ENCODE results near the gene GLIS1.

Gene GLIS1

GRCh38 chr1:53678938-53679825 lies 59.8 kb downstream of the GLIS1 start:
- DNase-seq (ENCODE audit: low read depth in 2 of 2) = no peak

GRCh38 chr1:53678507-53678906 lies 60.5 kb downstream of the GLIS1 start:
- DNase-seq (ENCODE audit: low read depth in 2 of 2) = no peak

- no peak for DNase-seq (ENCODE audit: low read depth in 2 of 2)
Observed at GRCh38 chr1:53678046-53678445, 60.9 kb downstream of the GLIS1 start.

- no peak for DNase-seq (ENCODE audit: low read depth in 2 of 2)
Observed at GRCh38 chr1:53677486-53677885, 61.5 kb downstream of the GLIS1 start.

- no peak for DNase-seq (ENCODE audit: low read depth in 2 of 2)
Observed at GRCh38 chr1:53672785-53673184, 66.2 kb downstream of the GLIS1 start.

GRCh38 chr1:53672243-53672642 lies 66.7 kb downstream of the GLIS1 start:
- no peak for DNase-seq (ENCODE audit: low read depth in 2 of 2)

GRCh38 chr1:53669621-53670191 lies 69.3 kb downstream of the GLIS1 start:
- no peak for DNase-seq (ENCODE audit: low read depth in 2 of 2)

- DNase-seq (ENCODE audit: low read depth in 2 of 2) = no peak
Observed at GRCh38 chr1:53666566-53666965, 72.4 kb downstream of the GLIS1 start.

- DNase-seq (ENCODE audit: low read depth in 2 of 2) = no peak
Observed at GRCh38 chr1:53665996-53666395, 73.0 kb downstream of the GLIS1 start.

GRCh38 chr1:53663529-53664300 lies 75.2 kb downstream of the GLIS1 start:
- no peak for DNase-seq (ENCODE audit: low read depth in 2 of 2)

GRCh38 chr1:53662951-53663350 lies 76.0 kb downstream of the GLIS1 start:
- DNase-seq (ENCODE audit: low read depth in 2 of 2) = no peak

GRCh38 chr1:53662169-53662568 lies 76.8 kb downstream of the GLIS1 start:
- DNase-seq (ENCODE audit: low read depth in 2 of 2) = no peak

- DNase-seq (ENCODE audit: low read depth in 2 of 2) = no peak
Observed at GRCh38 chr1:53661496-53661895, 77.5 kb downstream of the GLIS1 start.

GRCh38 chr1:53660666-53661065 lies 78.3 kb downstream of the GLIS1 start:
- no peak for DNase-seq (ENCODE audit: low read depth in 2 of 2)

GRCh38 chr1:53659436-53659835 lies 79.5 kb downstream of the GLIS1 start:
- DNase-seq (ENCODE audit: low read depth in 2 of 2) = no peak

- no peak for DNase-seq (ENCODE audit: low read depth in 2 of 2)
Observed at GRCh38 chr1:53658489-53659230, 80.3 kb downstream of the GLIS1 start.

GRCh38 chr1:53657891-53658396 lies 81.0 kb downstream of the GLIS1 start:
- no peak for DNase-seq (ENCODE audit: low read depth in 2 of 2)

GRCh38 chr1:53657531-53657805 lies 81.5 kb downstream of the GLIS1 start:
- no peak for DNase-seq (ENCODE audit: low read depth in 2 of 2)

- no peak for DNase-seq (ENCODE audit: low read depth in 2 of 2)
Observed at GRCh38 chr1:53656747-53657530, 82.0 kb downstream of the GLIS1 start.

GRCh38 chr1:53655931-53656746 lies 82.8 kb downstream of the GLIS1 start:
- no peak for DNase-seq (ENCODE audit: low read depth in 2 of 2)
